Esophagus muscularis mucosa (tissue), 4 donors: ENCODE measurements around the gene DMKN. TPM values are rescaled to one million over a fixed set of nuclear protein-coding genes. Genes with fewer than 3 reads are reported as not detected.

Source experiments
- DNase-seq: peaks from one replicate; pipeline ENCODE4 v3.0.0-alpha.2; 2017; ENCODE audit errors: extremely low spot score
- H3K27ac ChIP-seq, 4 donors: fragments of 200-600 bp; sonication (generic); replicated peaks in 1 of 4; 1 replicate in 3 of 4; 2 replicates in 1 of 4; pipeline ENCODE4 v1.5.1; 2016 to 2019; ENCODE audit warnings: mild to moderate bottlenecking in 1 of 4
- H3K27me3 ChIP-seq, 4 donors: fragments of 200-600 bp; sonication (generic); one replicate each; pipeline versions ENCODE4 v1.5.1 to v1.6.0; 2016 to 2019
- H3K36me3 ChIP-seq, 4 donors: fragments of 200-600 bp; sonication (generic); one replicate each; pipeline ENCODE4 v1.5.1; 2016 to 2019
- H3K4me1 ChIP-seq, 4 donors: fragments of 200-600 bp; sonication (generic); one replicate each; pipeline ENCODE4 v1.5.1; 2016 to 2019
- H3K4me3 ChIP-seq, 4 donors: fragments of 200-600 bp; sonication (generic); 1 replicate in 2 of 4; 2 replicates in 2 of 4; pipeline ENCODE4 v1.5.1; 2016 to 2019; ENCODE audit warnings: mild to moderate bottlenecking in 4 of 4, moderate library complexity in 1 of 4
- H3K9me3 ChIP-seq, 4 donors: fragments of 200-600 bp; sonication (generic); 1 replicate in 3 of 4; 2 replicates in 1 of 4; pipeline ENCODE4 v1.5.1; 2016 to 2019
- EP300 ChIP-seq: sonication (generic); formaldehyde crosslinking; IDR thresholded peaks from one replicate; pipeline ENCODE4 v1.6.1; 2017; ENCODE audit warnings: antibody characterized with exemption
- POLR2A ChIP-seq: fragments of 450-650 bp; IDR thresholded peaks from one replicate; pipeline ENCODE4 v1.6.1; 2017; ENCODE audit warnings: antibody characterized with exemption, moderate library complexity, mild to moderate bottlenecking, low read depth
- POLR2AphosphoS5 ChIP-seq, 2 donors: sonication (generic); formaldehyde crosslinking; IDR thresholded peaks; one replicate each; pipeline ENCODE4 v1.6.1; 2017; ENCODE audit warnings: antibody characterized with exemption in 2 of 2
- WGBS: methylation state at CpG from one replicate; pipeline ENCODE4 v1.1.5; 2018; 5-methylcytosine and 5-hydroxymethylcytosine counted together
- intact Hi-C: fragments of 100-400 bp; cut with DNase I; formaldehyde crosslinking; loops from one replicate; pipeline ENCODE4 v1.15.1; 2023
- total RNA-seq, 4 donors: library from RNA; depleted of rRNA; stranded (reverse); fragments of >200 nt; gene quantifications; one replicate each; pipeline versions ENCODE4 v1.1.0 to v1.2.1, GENCODE V29; 2016
- TF ChIP-seq, protein P1 (sequence below), 3 experiments: fragments of 200-600 bp in 2 of 3; fragments of 450-650 bp in 1 of 3; sonication (generic) in 2 of 3; IDR thresholded peaks; one replicate each; pipeline ENCODE4 v1.5.1; 2017 to 2019; ENCODE audit warnings: antibody characterized with exemption in 3 of 3, mild to moderate bottlenecking in 2 of 3, moderate library complexity in 1 of 3

Gene DMKN
- total RNA-seq, 4 donors from 2014 or later = 1.7 to 5.5 (median 3.8) TPM

GRCh38 chr19:35486268-35486708 lies 27.2 kb downstream of the DMKN start:
- Histone ChIP-seq H3K9me3 (no peaks in the 10 kb centered on the region), H3K4me3 (no peak overlapping the region), H3K27ac (no peak overlapping the region), H3K36me3 (no peaks in the 10 kb centered on the region), H3K4me1 (no peaks in the 10 kb centered on the region), H3K27me3 (peaks cover 0 to 38% (median 0%) of the 10 kb centered on the region in 4 donors)
- intact Hi-C loops = no loop called here
- DNase-seq = no peak
- TF ChIP-seq EP300 (no peak), POLR2AphosphoS5 (IDR thresholded peaks at IDR 0.05) (no peak), POLR2A (no peak)
- TF ChIP-seq, protein P1, sequence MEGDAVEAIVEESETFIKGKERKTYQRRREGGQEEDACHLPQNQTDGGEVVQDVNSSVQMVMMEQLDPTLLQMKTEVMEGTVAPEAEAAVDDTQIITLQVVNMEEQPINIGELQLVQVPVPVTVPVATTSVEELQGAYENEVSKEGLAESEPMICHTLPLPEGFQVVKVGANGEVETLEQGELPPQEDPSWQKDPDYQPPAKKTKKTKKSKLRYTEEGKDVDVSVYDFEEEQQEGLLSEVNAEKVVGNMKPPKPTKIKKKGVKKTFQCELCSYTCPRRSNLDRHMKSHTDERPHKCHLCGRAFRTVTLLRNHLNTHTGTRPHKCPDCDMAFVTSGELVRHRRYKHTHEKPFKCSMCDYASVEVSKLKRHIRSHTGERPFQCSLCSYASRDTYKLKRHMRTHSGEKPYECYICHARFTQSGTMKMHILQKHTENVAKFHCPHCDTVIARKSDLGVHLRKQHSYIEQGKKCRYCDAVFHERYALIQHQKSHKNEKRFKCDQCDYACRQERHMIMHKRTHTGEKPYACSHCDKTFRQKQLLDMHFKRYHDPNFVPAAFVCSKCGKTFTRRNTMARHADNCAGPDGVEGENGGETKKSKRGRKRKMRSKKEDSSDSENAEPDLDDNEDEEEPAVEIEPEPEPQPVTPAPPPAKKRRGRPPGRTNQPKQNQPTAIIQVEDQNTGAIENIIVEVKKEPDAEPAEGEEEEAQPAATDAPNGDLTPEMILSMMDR (IDR thresholded peaks at IDR 0.05) = no peak
- 86% methylated on average over 3 of the region's 3 CpGs for WGBS

DNA sequence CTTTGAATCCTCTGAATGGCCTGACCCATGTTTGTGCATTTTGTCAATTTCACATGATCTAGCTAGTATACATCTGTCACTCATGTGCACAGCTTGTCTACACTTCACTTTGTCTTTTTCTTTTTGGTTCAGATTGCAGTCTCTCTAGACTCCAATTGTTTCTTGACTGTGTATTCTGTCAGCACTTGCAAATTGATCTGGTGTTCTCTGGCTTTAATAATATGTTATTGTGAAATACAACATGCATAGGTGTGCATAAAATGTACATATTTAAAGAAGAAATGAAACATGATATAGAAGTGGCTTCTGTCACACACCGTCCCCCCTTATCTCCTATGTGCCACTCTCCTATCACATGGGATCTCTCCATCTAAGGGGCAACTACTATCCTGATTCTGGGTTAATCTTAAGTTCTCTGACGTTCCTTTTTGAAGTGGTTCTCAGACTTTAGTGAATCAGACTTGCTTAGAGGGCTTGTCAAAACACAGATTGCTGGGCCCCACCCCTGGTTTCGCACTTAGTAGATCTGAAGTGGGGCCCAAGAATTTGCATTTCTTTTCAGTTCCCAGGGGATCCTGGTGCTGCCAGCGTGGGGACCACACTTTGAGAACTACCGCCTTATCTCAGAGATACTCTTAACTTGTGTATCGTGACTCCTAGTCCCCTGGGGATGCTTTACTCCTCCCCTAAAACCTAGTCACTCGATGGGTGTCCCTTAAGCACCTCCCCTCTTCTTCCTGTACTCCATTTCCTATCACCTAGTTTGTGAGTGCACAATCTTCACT lies 29.0 kb downstream of the DMKN start:
- Histone ChIP-seq H3K27me3 (peaks cover 0 to 24% (median 0%) of the 10 kb centered on the region in 4 donors), H3K4me1 (no peaks in the 10 kb centered on the region), H3K4me3 (no peak overlapping the region), H3K9me3 (no peaks in the 10 kb centered on the region), H3K36me3 (no peaks in the 10 kb centered on the region), H3K27ac (no peak overlapping the region)
- intact Hi-C loops = no loop called here
- TF ChIP-seq EP300 (no peak), POLR2AphosphoS5 (IDR thresholded peaks at IDR 0.05) (no peak), POLR2A (no peak)
- TF ChIP-seq, protein P1 (IDR thresholded peaks at IDR 0.05) = no peak
- no peak for DNase-seq
- WGBS = 65% methylated on average over 7 of the region's 7 CpGs

- TF ChIP-seq POLR2AphosphoS5 (IDR thresholded peaks at IDR 0.05) = no peak
- TF ChIP-seq, protein P1 (IDR thresholded peaks at IDR 0.05) = no peak
- 71% methylated on average over 5 of the region's 5 CpGs for WGBS
- H3K9me3 ChIP-seq = no peaks in the 10 kb centered on the region
- DNase-seq = no peak
- H3K4me1 ChIP-seq = no peaks in the 10 kb centered on the region
- intact Hi-C loops = no loop called here
- H3K27me3 ChIP-seq = peaks cover 0 to 11% (median 0%) of the 10 kb centered on the region in 4 donors
- H3K27ac ChIP-seq = no peak overlapping the region
- H3K36me3 ChIP-seq = no peaks in the 10 kb centered on the region
- H3K4me3 ChIP-seq = no peak overlapping the region
These were observed 30.4 kb downstream of the DMKN start for GRCh38 chr19:35483089-35483488.

GRCh38 chr19:35478794-35479677 lies 34.4 kb downstream of the DMKN start:
- 79% methylated on average over 21 of the region's 21 CpGs for WGBS
- peaks cover 0 to 12% (median 0%) of the 10 kb centered on the region in 4 donors for H3K27me3 ChIP-seq
- no peaks in the 10 kb centered on the region for H3K9me3 ChIP-seq
- DNase-seq = no peak
- intact Hi-C loops = no loop called here
- no peak overlapping the region for H3K4me3 ChIP-seq
- no peaks in the 10 kb centered on the region for H3K4me1 ChIP-seq
- no peaks in the 10 kb centered on the region for H3K36me3 ChIP-seq
- TF ChIP-seq POLR2AphosphoS5 (IDR thresholded peaks at IDR 0.05) (no peak), EP300 (no peak), POLR2A (no peak)
- TF ChIP-seq, protein P1 (IDR thresholded peaks at IDR 0.05) = no peak
- H3K27ac ChIP-seq = no peak overlapping the region
